Measurements from ENCODE around the gene FBXW5.

- TF ChIP-seq CTCF (conservative IDR thresholded peaks at IDR 0.05) (no peak), EZH2 (IDR thresholded peaks at IDR 0.05; ENCODE audit: low read depth) (no peak)
Observed at GRCh38 chr9:136903041-136903554, 41.4 kb downstream of the FBXW5 start.

All from PC-9 (cell line).